SK-N-SH (cell line): ENCODE data around the gene MTCL3.

Experiments
- CHD2 ChIP-seq: fragments of 150-350 bp; IDR thresholded peaks from 2 replicates; pipeline ENCODE4 v1.6.1; 2018; ENCODE audit warnings: low read length; ENCODE audit not compliant: partially characterized antibody
- ELF1 ChIP-seq: IDR thresholded peaks from 2 replicates; pipeline ENCODE4 v1.4.0; 2012
- EP300 ChIP-seq, 2 experiments: IDR thresholded peaks; 2 replicates each; pipeline versions ENCODE4 v1.4.0 to v1.6.1; 2012; ENCODE audit warnings: borderline replicate concordance in 1 of 2, low read depth in 1 of 2, low read length in 1 of 2
- EZH2phosphoT487 ChIP-seq: fragments of 200-600 bp; sonication (generic); IDR thresholded peaks from 2 replicates; pipeline ENCODE4 v1.6.1; 2017; ENCODE audit warnings: low read depth, mixed run types, mild to moderate bottlenecking, antibody characterized with exemption, moderate library complexity, borderline replicate concordance
- FOXM1 ChIP-seq: IDR thresholded peaks from 2 replicates; pipeline ENCODE4 v1.4.0; 2012; ENCODE audit warnings: low read depth, mild to moderate bottlenecking
- GABPA ChIP-seq: IDR thresholded peaks from 2 replicates; pipeline ENCODE4 v1.4.0; 2012; ENCODE audit warnings: low read depth, mild to moderate bottlenecking
- POLR2AphosphoS5 ChIP-seq: IDR thresholded peaks from 2 replicates; pipeline ENCODE4 v1.6.1; 2012; ENCODE audit warnings: low read depth, low read length
- RFX5 ChIP-seq: IDR thresholded peaks from 2 replicates; pipeline ENCODE4 v1.6.1; 2012; ENCODE audit warnings: mild to moderate bottlenecking, improper control_type of control experiment, low read length
- SIN3A ChIP-seq: IDR thresholded peaks from 2 replicates; pipeline ENCODE4 v1.6.1; 2012; ENCODE audit warnings: low read depth, mild to moderate bottlenecking, low read length, moderate library complexity, borderline replicate concordance
- SMC3 ChIP-seq: IDR thresholded peaks from 2 replicates; pipeline ENCODE4 v1.6.1; 2012; ENCODE audit warnings: low read depth, low read length, improper control_type of control experiment
- TF ChIP-seq, protein P1 (sequence below): fragments of 200-600 bp; sonication (generic); IDR thresholded peaks from 2 replicates; pipeline ENCODE4 v1.6.1; 2017; ENCODE audit warnings: antibody characterized with exemption, mild to moderate bottlenecking, moderate library complexity
- TF ChIP-seq, protein P2 (sequence below): IDR thresholded peaks from 2 replicates; pipeline ENCODE4 v1.4.0; 2012; ENCODE audit warnings: low read depth
- TF ChIP-seq, protein P3 (sequence below): IDR thresholded peaks from 2 replicates; pipeline ENCODE4 v1.4.0; 2012; ENCODE audit warnings: low read depth, borderline replicate concordance

DNA sequence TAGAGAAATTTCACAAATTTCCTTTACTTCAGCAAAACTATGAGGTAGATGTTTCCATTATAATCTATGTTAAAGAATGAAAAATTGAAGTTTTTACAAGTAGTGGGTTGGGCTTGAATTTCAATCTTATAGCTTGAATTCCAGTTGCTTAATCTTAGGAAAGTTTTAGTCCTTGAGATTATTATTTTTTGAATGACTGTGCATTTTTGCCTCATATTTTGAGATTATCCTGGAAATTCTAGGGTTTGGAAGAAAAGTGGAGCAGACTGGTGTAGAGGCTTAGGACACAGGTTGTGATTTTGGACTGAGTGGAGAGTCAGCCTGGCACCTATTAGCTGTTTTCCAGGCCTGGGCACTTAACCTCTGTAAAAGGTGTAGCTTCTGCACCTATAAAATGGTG, 5.7 kb downstream of the MTCL3 start:
- TF ChIP-seq FOXM1 (no peak), GABPA (no peak), EP300 (IDR thresholded peaks at IDR 0.05; ENCODE audit: borderline replicate concordance in 1 of 2, low read depth in 1 of 2, low read length in 1 of 2) (no peak), EZH2phosphoT487 (no peak), RFX5 (no peak), POLR2AphosphoS5 (no peak), SMC3 (no peak), SIN3A (no peak), CHD2 (no peak), ELF1 (no peak)
- TF ChIP-seq, protein P1, sequence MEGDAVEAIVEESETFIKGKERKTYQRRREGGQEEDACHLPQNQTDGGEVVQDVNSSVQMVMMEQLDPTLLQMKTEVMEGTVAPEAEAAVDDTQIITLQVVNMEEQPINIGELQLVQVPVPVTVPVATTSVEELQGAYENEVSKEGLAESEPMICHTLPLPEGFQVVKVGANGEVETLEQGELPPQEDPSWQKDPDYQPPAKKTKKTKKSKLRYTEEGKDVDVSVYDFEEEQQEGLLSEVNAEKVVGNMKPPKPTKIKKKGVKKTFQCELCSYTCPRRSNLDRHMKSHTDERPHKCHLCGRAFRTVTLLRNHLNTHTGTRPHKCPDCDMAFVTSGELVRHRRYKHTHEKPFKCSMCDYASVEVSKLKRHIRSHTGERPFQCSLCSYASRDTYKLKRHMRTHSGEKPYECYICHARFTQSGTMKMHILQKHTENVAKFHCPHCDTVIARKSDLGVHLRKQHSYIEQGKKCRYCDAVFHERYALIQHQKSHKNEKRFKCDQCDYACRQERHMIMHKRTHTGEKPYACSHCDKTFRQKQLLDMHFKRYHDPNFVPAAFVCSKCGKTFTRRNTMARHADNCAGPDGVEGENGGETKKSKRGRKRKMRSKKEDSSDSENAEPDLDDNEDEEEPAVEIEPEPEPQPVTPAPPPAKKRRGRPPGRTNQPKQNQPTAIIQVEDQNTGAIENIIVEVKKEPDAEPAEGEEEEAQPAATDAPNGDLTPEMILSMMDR: no peak
- TF ChIP-seq, protein P2, sequence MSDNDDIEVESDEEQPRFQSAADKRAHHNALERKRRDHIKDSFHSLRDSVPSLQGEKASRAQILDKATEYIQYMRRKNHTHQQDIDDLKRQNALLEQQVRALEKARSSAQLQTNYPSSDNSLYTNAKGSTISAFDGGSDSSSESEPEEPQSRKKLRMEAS: no peak
- TF ChIP-seq, protein P3, sequence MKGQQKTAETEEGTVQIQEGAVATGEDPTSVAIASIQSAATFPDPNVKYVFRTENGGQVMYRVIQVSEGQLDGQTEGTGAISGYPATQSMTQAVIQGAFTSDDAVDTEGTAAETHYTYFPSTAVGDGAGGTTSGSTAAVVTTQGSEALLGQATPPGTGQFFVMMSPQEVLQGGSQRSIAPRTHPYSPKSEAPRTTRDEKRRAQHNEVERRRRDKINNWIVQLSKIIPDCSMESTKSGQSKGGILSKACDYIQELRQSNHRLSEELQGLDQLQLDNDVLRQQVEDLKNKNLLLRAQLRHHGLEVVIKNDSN: no peak
